NB4 (cell line): ENCODE data around the gene TTF2.

Experiments
- DNase-seq: peaks from one replicate; pipeline ENCODE4 v3.0.0; 2010; ENCODE audit warnings: low read depth
- H3K4me3 ChIP-seq: one replicate; pipeline ENCODE4 v1.5.1; 2011; ENCODE audit warnings: mild to moderate bottlenecking, low read depth, low read length, moderate library complexity
- CTCF ChIP-seq: IDR thresholded peaks from one replicate; pipeline ENCODE4 v1.5.1; 2012; ENCODE audit warnings: low read depth, low read length
- MAX ChIP-seq: IDR thresholded peaks from 2 replicates; pipeline ENCODE4 v1.6.1; 2011; ENCODE audit warnings: low read depth, low read length
- MYC ChIP-seq: IDR thresholded peaks from 2 replicates; pipeline ENCODE4 v1.6.1; 2011; ENCODE audit warnings: low read depth, low read length
- POLR2A ChIP-seq: IDR thresholded peaks from 2 replicates; pipeline ENCODE4 v1.6.1; 2011; ENCODE audit warnings: mild to moderate bottlenecking; ENCODE audit not compliant: insufficient read length; ENCODE audit errors: extremely low read depth

Gene TTF2

GRCh38 chr1:117049857-117050256 lies 10.3 kb upstream of the TTF2 start:
- no peak overlapping the region for H3K4me3 ChIP-seq
- no peak for DNase-seq
- no peak for TF ChIP-seq MYC
- TF ChIP-seq CTCF, result no peak
- TF ChIP-seq POLR2A, result no peak
- no peak for TF ChIP-seq MAX

GRCh38 chr1:117051224-117052064 lies 8.7 kb upstream of the TTF2 start:
- DNase-seq, result no peak
- TF ChIP-seq MYC (no peak), POLR2A (no peak), MAX (no peak), CTCF (no peak)
- no peak overlapping the region for H3K4me3 ChIP-seq

GRCh38 chr1:117054068-117054467 lies 6.1 kb upstream of the TTF2 start:
- DNase-seq, result no peak
- H3K4me3 ChIP-seq, result no peak overlapping the region
- no peak for TF ChIP-seq MAX
- TF ChIP-seq MYC, result no peak
- no peak for TF ChIP-seq POLR2A
- no peak for TF ChIP-seq CTCF

- TF ChIP-seq MYC, result no peak
- TF ChIP-seq POLR2A, result no peak
- peak overlapping the region; percentile 75 for H3K4me3 ChIP-seq
- peak; percentile 14 for DNase-seq
Observed at GRCh38 chr1:117058810-117059209, 1.3 kb upstream of the TTF2 start.

- DNase-seq, result peak; percentile 75
Observed at GRCh38 chr1:117059334-117059677, 820 bp upstream of the TTF2 start.

GRCh38 chr1:117060441-117061317 lies 553 bp downstream of the TTF2 start:
- DNase-seq, result peak; percentile 53
- TF ChIP-seq POLR2A, result no peak
- peak; percentile 66; the same call in 1 of the 2 replicates for TF ChIP-seq MAX
- no peak for TF ChIP-seq CTCF
- TF ChIP-seq MYC, result peak; percentile 71
- peak overlapping the region; percentile 81 for H3K4me3 ChIP-seq

More at GRCh38 chr1:117059334-117059677, 820 bp upstream of the TTF2 start:
- TF ChIP-seq MAX (peak; percentile 49; the same call in 1 of the 2 replicates), MYC (no peak; the same call in 1 of the 2 replicates)
- H3K4me3 ChIP-seq, result peak overlapping the region; percentile 75
